Esophagus squamous epithelium (tissue), 4 donors: ENCODE measurements around the gene COL15A1.

Source experiments
- CTCF ChIP-seq, 6 experiments: fragments of 450-650 bp in 4 of 6; fragments of 200-600 bp in 2 of 6; sonication (generic) in 2 of 6; IDR thresholded peaks; one replicate each; pipeline ENCODE4 v1.5.1; 2016 to 2019; ENCODE audit warnings: antibody characterized with exemption in 6 of 6, mild to moderate bottlenecking in 4 of 6, moderate library complexity in 4 of 6
- POLR2A ChIP-seq, 4 donors: fragments of 450-650 bp; IDR thresholded peaks; one replicate each; pipeline ENCODE4 v1.6.1; 2017; ENCODE audit warnings: antibody characterized with exemption in 4 of 4, mild to moderate bottlenecking in 4 of 4, moderate library complexity in 3 of 4

- TF ChIP-seq CTCF (IDR thresholded peaks at IDR 0.05) (no peak), POLR2A (IDR thresholded peaks at IDR 0.05) (no peak)
Observed at GRCh38 chr9:99005651-99006050, 61.9 kb downstream of the COL15A1 start.
